Measurements from ENCODE around the gene SMIM33. TPM values are rescaled to one million over a fixed set of nuclear protein-coding genes. Genes with fewer than 3 reads are reported as not detected.

Gene SMIM33
- total RNA-seq, 2 donors from 2014 or later: not detected

DNA sequence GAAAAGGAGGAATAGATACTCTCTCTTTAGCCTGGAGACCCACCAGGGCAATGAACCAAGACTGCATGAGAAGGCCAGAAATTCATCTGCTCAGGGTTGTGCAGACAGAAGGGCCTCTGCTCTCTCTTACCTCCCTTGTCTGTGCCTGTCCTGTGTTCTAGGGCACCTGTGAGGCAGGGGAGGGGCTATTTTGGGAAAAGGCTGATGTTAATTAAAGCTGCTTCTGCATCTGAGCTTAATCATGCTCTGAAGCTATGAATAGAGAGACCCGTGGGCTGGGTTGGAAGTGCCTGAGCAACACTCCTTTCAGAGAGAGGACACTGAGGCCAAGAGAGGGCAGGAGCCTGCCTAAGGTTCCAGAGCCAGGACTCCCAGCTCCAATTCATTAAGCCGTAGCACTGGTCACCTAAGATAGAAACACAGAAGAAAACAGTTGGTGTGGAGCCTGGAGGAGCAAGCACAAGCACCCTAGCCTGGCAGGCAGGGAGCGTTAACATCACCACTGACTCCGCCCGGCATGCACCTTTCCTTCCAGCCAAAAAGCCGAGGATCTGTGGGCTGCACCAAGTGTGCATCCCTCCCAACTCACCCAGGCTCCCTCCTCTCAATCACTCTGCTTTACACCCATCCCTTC, 43.2 kb downstream of the SMIM33 start:
- Histone ChIP-seq H3K4me3 (no peak overlapping the region), H3K27me3 (replicated peaks; ENCODE audit: insufficient read depth) (no peaks in the 10 kb centered on the region), H3K4me1 (ENCODE audit: control insufficient read depth in 1 of 2, low read depth in 2 of 2) (peaks cover 0 to 5% of the 10 kb centered on the region in 2 donors), H3K27ac (no peak overlapping the region), H3K36me3 (no peaks in the 10 kb centered on the region), H3K9me3 (no peaks in the 10 kb centered on the region)
- DNase-seq (ENCODE audit: low spot score) (no peak), ATAC-seq (ENCODE audit: insufficient number of reproducible peaks, low FRiP score, low read depth) (no peak)
- TF ChIP-seq, protein P1, sequence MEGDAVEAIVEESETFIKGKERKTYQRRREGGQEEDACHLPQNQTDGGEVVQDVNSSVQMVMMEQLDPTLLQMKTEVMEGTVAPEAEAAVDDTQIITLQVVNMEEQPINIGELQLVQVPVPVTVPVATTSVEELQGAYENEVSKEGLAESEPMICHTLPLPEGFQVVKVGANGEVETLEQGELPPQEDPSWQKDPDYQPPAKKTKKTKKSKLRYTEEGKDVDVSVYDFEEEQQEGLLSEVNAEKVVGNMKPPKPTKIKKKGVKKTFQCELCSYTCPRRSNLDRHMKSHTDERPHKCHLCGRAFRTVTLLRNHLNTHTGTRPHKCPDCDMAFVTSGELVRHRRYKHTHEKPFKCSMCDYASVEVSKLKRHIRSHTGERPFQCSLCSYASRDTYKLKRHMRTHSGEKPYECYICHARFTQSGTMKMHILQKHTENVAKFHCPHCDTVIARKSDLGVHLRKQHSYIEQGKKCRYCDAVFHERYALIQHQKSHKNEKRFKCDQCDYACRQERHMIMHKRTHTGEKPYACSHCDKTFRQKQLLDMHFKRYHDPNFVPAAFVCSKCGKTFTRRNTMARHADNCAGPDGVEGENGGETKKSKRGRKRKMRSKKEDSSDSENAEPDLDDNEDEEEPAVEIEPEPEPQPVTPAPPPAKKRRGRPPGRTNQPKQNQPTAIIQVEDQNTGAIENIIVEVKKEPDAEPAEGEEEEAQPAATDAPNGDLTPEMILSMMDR (IDR thresholded peaks at IDR 0.05): peak; percentile 4

- ATAC-seq (ENCODE audit: insufficient number of reproducible peaks, low FRiP score, low read depth): no peak
Measured at GRCh38 chr5:139514486-139514856, 43.7 kb downstream of the SMIM33 start.

DNA sequence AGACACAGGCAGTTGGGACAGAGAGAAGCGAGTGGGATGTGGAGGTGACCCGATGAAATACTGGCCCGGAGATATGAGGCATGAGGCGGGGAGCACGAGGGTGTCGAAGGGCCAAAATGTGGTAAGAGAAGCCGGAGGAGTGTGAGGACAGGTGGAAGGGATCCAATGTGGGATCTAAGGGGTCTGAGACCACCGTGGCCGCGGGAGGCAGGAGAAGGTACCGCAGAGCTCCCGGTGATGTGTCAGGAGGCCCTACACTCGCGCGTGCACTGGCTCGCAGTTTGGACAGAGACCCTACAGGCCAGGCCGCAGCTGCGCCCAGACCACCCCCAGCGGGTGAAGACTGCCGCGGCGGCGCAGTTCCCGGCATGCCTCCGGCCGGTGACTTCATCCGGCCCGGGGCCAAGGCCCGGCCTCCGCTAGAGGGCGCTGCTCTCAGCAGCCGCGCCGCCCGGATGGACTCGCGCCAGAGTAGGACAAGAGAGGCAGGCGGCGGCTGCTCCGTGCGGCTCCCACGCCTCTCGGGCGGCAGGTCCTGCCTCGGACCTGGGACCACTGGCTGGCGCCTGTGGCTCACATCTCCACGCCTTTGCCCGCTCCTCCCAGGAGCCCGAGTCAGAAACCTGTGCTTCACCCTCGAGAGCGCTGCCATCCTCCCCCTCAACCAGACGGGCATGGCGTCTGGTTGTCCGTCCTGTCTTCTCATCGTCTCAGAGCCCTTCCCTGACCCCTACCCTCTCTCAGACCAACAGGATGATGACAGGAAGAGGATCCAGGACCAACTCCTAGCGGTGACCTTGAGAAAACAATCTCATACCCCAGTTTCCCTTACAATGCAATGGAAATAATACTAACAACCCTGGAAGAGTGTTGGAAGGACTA, 47.1 kb downstream of the SMIM33 start:
- no peaks in the 10 kb centered on the region for H3K36me3 ChIP-seq
- H3K4me1 ChIP-seq (ENCODE audit: control insufficient read depth in 1 of 2, low read depth in 2 of 2): peaks cover 0 to 5% of the 10 kb centered on the region in 2 donors
- H3K27ac ChIP-seq: peak overlapping the region; percentile 50 to 72
- no peaks in the 10 kb centered on the region for H3K27me3 ChIP-seq (replicated peaks; ENCODE audit: insufficient read depth)
- TF ChIP-seq, protein P1 (IDR thresholded peaks at IDR 0.05): peak; percentile 97
- H3K4me3 ChIP-seq: peak overlapping the region; percentile 76
- DNase-seq (ENCODE audit: low spot score) (peak; percentile 38), ATAC-seq (ENCODE audit: insufficient number of reproducible peaks, low FRiP score, low read depth) (peak; percentile 92)
- no peaks in the 10 kb centered on the region for H3K9me3 ChIP-seq

More at GRCh38 chr5:139514486-139514856, 43.7 kb downstream of the SMIM33 start:
- Histone ChIP-seq H3K27me3 (replicated peaks; ENCODE audit: insufficient read depth) (no peaks in the 10 kb centered on the region), H3K4me1 (ENCODE audit: control insufficient read depth in 1 of 2, low read depth in 2 of 2) (peaks cover 0 to 5% of the 10 kb centered on the region in 2 donors), H3K36me3 (no peaks in the 10 kb centered on the region), H3K9me3 (no peaks in the 10 kb centered on the region), H3K4me3 (no peak overlapping the region), H3K27ac (no peak overlapping the region)
- DNase-seq (ENCODE audit: low spot score): no peak
- TF ChIP-seq, protein P1 (IDR thresholded peaks at IDR 0.05): no peak

Other genes with a start within 250 kb of the SMIM33 start
- 100 to 1,000 TPM; 194 to 264 TPM for gene MATR3, start 177.3 kb upstream of the SMIM33 start, total RNA-seq
- gene PAIP2, start 129.2 kb upstream of the SMIM33 start, total RNA-seq: 10 to 100 TPM; 53.9 to 65.6 TPM
- not detected for gene SLC23A1, start 87.7 kb upstream of the SMIM33 start, total RNA-seq
- not detected for gene MZB1, start 81.1 kb upstream of the SMIM33 start, total RNA-seq
- gene PROB1, start 75.9 kb upstream of the SMIM33 start, total RNA-seq: 1 to 10 TPM; 1.9 to 4.9 TPM
- 10 to 100 TPM in 1 of 2 donors, 1 to 10 TPM in 1; 1.2 to 11.6 TPM for gene SPATA24, start 66.9 kb upstream of the SMIM33 start, total RNA-seq
- 10 to 100 TPM in 1 of 2 donors, 1 to 10 TPM in 1; 6.9 to 16.7 TPM for gene DNAJC18, start 31.5 kb upstream of the SMIM33 start, total RNA-seq
- gene ECSCR, start 8.3 kb upstream of the SMIM33 start, total RNA-seq: 10 to 100 TPM; 27.1 to 35.6 TPM
- gene STING1, start 11.8 kb downstream of the SMIM33 start, total RNA-seq: 100 to 1,000 TPM; 100 to 202 TPM
- 10 to 100 TPM; 51.9 to 66.7 TPM for gene UBE2D2, start 90.3 kb downstream of the SMIM33 start, total RNA-seq
- gene CXXC5, start 177.3 kb downstream of the SMIM33 start, total RNA-seq: 10 to 100 TPM; 58.5 to 62.5 TPM

Measured in thoracic aorta (tissue), 2 donors.